Activated naive CD4-positive, alpha-beta T cell treated with anti-CD3 and anti-CD28 coated beads, Interleukin-2, amount 10 ng/mL, durations not matched to agents 7 days and 5 days (primary cell): ENCODE results near the gene TMEM41A.
"Not testable (repeated sequence)": the region's sequence is repeated elsewhere in the genome, so short reads cannot be mapped to it uniquely, and the experiment has no call there.

ENCODE experiments used
- CTCF ChIA-PET: fragments of 350-600 bp; sonication (Branson Sonifier 250); formaldehyde crosslinking; loops from one replicate; lab custom pipeline; 2021; ENCODE audit warnings: antibody characterized with exemption; lab: Charles Lee
- DNase-seq: peaks from one replicate; pipeline ENCODE4 v3.0.0-alpha.2; 2020
- H3K27ac Mint-ChIP-seq: one replicate; pipeline ENCODE4 v1.8.0; 2021; ENCODE audit warnings: mild to moderate bottlenecking, moderate library complexity, mixed read lengths
- H3K27me3 Mint-ChIP-seq: one replicate; pipeline ENCODE4 v1.8.0; 2021; ENCODE audit warnings: mild to moderate bottlenecking, mixed read lengths
- H3K36me3 Mint-ChIP-seq: one replicate; pipeline ENCODE4 v1.8.0; 2021; ENCODE audit warnings: mixed read lengths
- H3K4me1 Mint-ChIP-seq: one replicate; pipeline ENCODE4 v1.8.0; 2021; ENCODE audit warnings: mixed read lengths
- H3K4me3 Mint-ChIP-seq: one replicate; pipeline ENCODE4 v1.8.0; 2021; ENCODE audit warnings: mild to moderate bottlenecking, moderate library complexity, mixed read lengths
- H3K9me3 Mint-ChIP-seq: one replicate; pipeline ENCODE4 v1.8.0; 2021; ENCODE audit warnings: mixed read lengths

Gene TMEM41A

GRCh38 chr3:185470323-185470722, 28.5 kb downstream of the TMEM41A start:
- peaks cover 7% of the 10 kb centered on the region for H3K4me1 Mint-ChIP-seq
- peaks cover 1% of the 10 kb centered on the region for H3K36me3 Mint-ChIP-seq
- no peaks in the 10 kb centered on the region for H3K9me3 Mint-ChIP-seq
- DNase-seq: no peak
- H3K4me3 Mint-ChIP-seq: no peak overlapping the region
- CTCF ChIA-PET: interaction anchor here (0.7 to 1.4 kb wide), 2 partner anchors 10 to 17 kb away, joined by 3 read pairs; no protein-coding TSS in a partner anchor
- no peak overlapping the region for H3K27ac Mint-ChIP-seq
- no peaks in the 10 kb centered on the region for H3K27me3 Mint-ChIP-seq

- H3K4me1 Mint-ChIP-seq: peaks cover 7% of the 10 kb centered on the region
- no peak for DNase-seq
- peaks cover 1% of the 10 kb centered on the region for H3K36me3 Mint-ChIP-seq
- H3K27ac Mint-ChIP-seq: no peak overlapping the region
- CTCF ChIA-PET: interaction anchor here (1.4 to 1.8 kb wide), 2 partner anchors 10 to 105 kb away, joined by 3 to 4 read pairs; no protein-coding TSS in a partner anchor
- H3K9me3 Mint-ChIP-seq: no peaks in the 10 kb centered on the region
- no peak overlapping the region for H3K4me3 Mint-ChIP-seq
- no peaks in the 10 kb centered on the region for H3K27me3 Mint-ChIP-seq
Measured at GRCh38 chr3:185469542-185469941, 29.3 kb downstream of the TMEM41A start.

- H3K4me1 Mint-ChIP-seq, H3K9me3 Mint-ChIP-seq, H3K27ac Mint-ChIP-seq, H3K36me3 Mint-ChIP-seq, DNase-seq, H3K27me3 Mint-ChIP-seq, H3K4me3 Mint-ChIP-seq: not testable (repeated sequence)
- CTCF ChIA-PET: interaction anchor here (0.9 kb wide), 1 partner anchor 9 kb away, joined by 3 read pairs; no protein-coding TSS in a partner anchor
Measured at GRCh38 chr3:185466123-185466522, 32.7 kb downstream of the TMEM41A start.

GRCh38 chr3:185465471-185465870, 33.4 kb downstream of the TMEM41A start:
- H3K27me3 Mint-ChIP-seq: no peaks in the 10 kb centered on the region
- no peaks in the 10 kb centered on the region for H3K36me3 Mint-ChIP-seq
- H3K9me3 Mint-ChIP-seq: no peaks in the 10 kb centered on the region
- no peak for DNase-seq
- CTCF ChIA-PET: interaction anchor here (0.9 kb wide), 1 partner anchor 8 kb away, joined by 3 read pairs; no protein-coding TSS in a partner anchor
- no peak overlapping the region for H3K4me3 Mint-ChIP-seq
- H3K27ac Mint-ChIP-seq: no peak overlapping the region
- peaks cover 5% of the 10 kb centered on the region for H3K4me1 Mint-ChIP-seq

GRCh38 chr3:185460719-185461350, 38.0 kb downstream of the TMEM41A start:
- no peak for DNase-seq
- H3K36me3 Mint-ChIP-seq: no peaks in the 10 kb centered on the region
- H3K9me3 Mint-ChIP-seq: no peaks in the 10 kb centered on the region
- no peaks in the 10 kb centered on the region for H3K27me3 Mint-ChIP-seq
- H3K27ac Mint-ChIP-seq: no peak overlapping the region
- no peaks in the 10 kb centered on the region for H3K4me1 Mint-ChIP-seq
- H3K4me3 Mint-ChIP-seq: no peak overlapping the region
- CTCF ChIA-PET: interaction anchor here (0.9 to 5.1 kb wide), 10 partner anchors 9 to 136 kb away, joined by 3 to 18 read pairs (median 3); partner anchors contain the start of genes LIPH and SENP2

- Mint-ChIP-seq H3K27me3 (no peaks in the 10 kb centered on the region), H3K4me1 (no peaks in the 10 kb centered on the region), H3K4me3 (no peak overlapping the region), H3K9me3 (no peaks in the 10 kb centered on the region), H3K36me3 (no peaks in the 10 kb centered on the region), H3K27ac (no peak overlapping the region)
- CTCF ChIA-PET: interaction anchor here (0.9 to 5.1 kb wide), 8 partner anchors 9 to 126 kb away, joined by 3 to 18 read pairs (median 4); partner anchors contain the start of genes LIPH and SENP2
- no peak for DNase-seq
Measured at GRCh38 chr3:185460309-185460708, 38.5 kb downstream of the TMEM41A start.

GRCh38 chr3:185457376-185457775, 41.5 kb downstream of the TMEM41A start:
- H3K27me3 Mint-ChIP-seq: no peaks in the 10 kb centered on the region
- DNase-seq: no peak
- CTCF ChIA-PET: interaction anchor here (1.1 to 5.1 kb wide), 2 partner anchors 9 to 118 kb away, joined by 3 to 18 read pairs; no protein-coding TSS in a partner anchor
- no peaks in the 10 kb centered on the region for H3K9me3 Mint-ChIP-seq
- no peak overlapping the region for H3K27ac Mint-ChIP-seq
- no peaks in the 10 kb centered on the region for H3K4me1 Mint-ChIP-seq
- H3K4me3 Mint-ChIP-seq: no peak overlapping the region
- no peaks in the 10 kb centered on the region for H3K36me3 Mint-ChIP-seq

GRCh38 chr3:185451432-185451831, 47.4 kb downstream of the TMEM41A start:
- H3K27me3 Mint-ChIP-seq, H3K4me1 Mint-ChIP-seq: not testable (repeated sequence)
- CTCF ChIA-PET: interaction anchor here (2.0 kb wide), 1 partner anchor 9 kb away, joined by 5 read pairs; no protein-coding TSS in a partner anchor

GRCh38 chr3:185448107-185448506, 50.7 kb downstream of the TMEM41A start:
- no peak overlapping the region for H3K27ac Mint-ChIP-seq
- H3K27me3 Mint-ChIP-seq: no peaks in the 10 kb centered on the region
- CTCF ChIA-PET: no interaction called here
- no peaks in the 10 kb centered on the region for H3K9me3 Mint-ChIP-seq
- no peak for DNase-seq
- no peak overlapping the region for H3K4me3 Mint-ChIP-seq
- no peaks in the 10 kb centered on the region for H3K4me1 Mint-ChIP-seq
- H3K36me3 Mint-ChIP-seq: no peaks in the 10 kb centered on the region

More at GRCh38 chr3:185451432-185451831, 47.4 kb downstream of the TMEM41A start:
- DNase-seq, H3K27ac Mint-ChIP-seq, H3K36me3 Mint-ChIP-seq, H3K4me3 Mint-ChIP-seq, H3K9me3 Mint-ChIP-seq: not testable (repeated sequence)

GRCh38 chr3:185444329-185444728, 54.5 kb downstream of the TMEM41A start:
- Mint-ChIP-seq H3K27ac (no peak overlapping the region), H3K27me3 (no peaks in the 10 kb centered on the region), H3K4me1 (no peaks in the 10 kb centered on the region), H3K36me3 (no peaks in the 10 kb centered on the region), H3K4me3 (no peak overlapping the region), H3K9me3 (no peaks in the 10 kb centered on the region)
- CTCF ChIA-PET: no interaction called here
- DNase-seq: no peak

- Mint-ChIP-seq H3K9me3 (no peaks in the 10 kb centered on the region), H3K4me1 (no peaks in the 10 kb centered on the region), H3K27me3 (peaks cover 4% of the 10 kb centered on the region), H3K4me3 (no peak overlapping the region), H3K36me3 (no peaks in the 10 kb centered on the region), H3K27ac (no peak overlapping the region)
- CTCF ChIA-PET: no interaction called here
- no peak for DNase-seq
Measured at GRCh38 chr3:185442031-185442430, 56.8 kb downstream of the TMEM41A start.

GRCh38 chr3:185439745-185440466, 58.9 kb downstream of the TMEM41A start:
- CTCF ChIA-PET: no interaction called here

More at GRCh38 chr3:185439745-185440466, 58.9 kb downstream of the TMEM41A start:
- no peak for DNase-seq
- Mint-ChIP-seq H3K27me3 (peaks cover 4% of the 10 kb centered on the region), H3K4me3 (no peak overlapping the region), H3K27ac (no peak overlapping the region), H3K4me1 (no peaks in the 10 kb centered on the region), H3K36me3 (no peaks in the 10 kb centered on the region), H3K9me3 (no peaks in the 10 kb centered on the region)
